ENCODE measurements around the gene GGT6. TPM values are rescaled to one million over a fixed set of nuclear protein-coding genes. Genes with fewer than 3 reads are reported as not detected.
"Not testable (repeated sequence)": the region's sequence is repeated elsewhere in the genome, so short reads cannot be mapped to it uniquely, and the experiment has no call there.

GGT6 gene
- total RNA-seq, 1 donor: not detected

GRCh38 chr17:4597975-4598374 lies 37.6 kb upstream of the GGT6 start:
- DNase-seq (ENCODE audit: low read depth): no peak
- TF ChIP-seq, protein P1, sequence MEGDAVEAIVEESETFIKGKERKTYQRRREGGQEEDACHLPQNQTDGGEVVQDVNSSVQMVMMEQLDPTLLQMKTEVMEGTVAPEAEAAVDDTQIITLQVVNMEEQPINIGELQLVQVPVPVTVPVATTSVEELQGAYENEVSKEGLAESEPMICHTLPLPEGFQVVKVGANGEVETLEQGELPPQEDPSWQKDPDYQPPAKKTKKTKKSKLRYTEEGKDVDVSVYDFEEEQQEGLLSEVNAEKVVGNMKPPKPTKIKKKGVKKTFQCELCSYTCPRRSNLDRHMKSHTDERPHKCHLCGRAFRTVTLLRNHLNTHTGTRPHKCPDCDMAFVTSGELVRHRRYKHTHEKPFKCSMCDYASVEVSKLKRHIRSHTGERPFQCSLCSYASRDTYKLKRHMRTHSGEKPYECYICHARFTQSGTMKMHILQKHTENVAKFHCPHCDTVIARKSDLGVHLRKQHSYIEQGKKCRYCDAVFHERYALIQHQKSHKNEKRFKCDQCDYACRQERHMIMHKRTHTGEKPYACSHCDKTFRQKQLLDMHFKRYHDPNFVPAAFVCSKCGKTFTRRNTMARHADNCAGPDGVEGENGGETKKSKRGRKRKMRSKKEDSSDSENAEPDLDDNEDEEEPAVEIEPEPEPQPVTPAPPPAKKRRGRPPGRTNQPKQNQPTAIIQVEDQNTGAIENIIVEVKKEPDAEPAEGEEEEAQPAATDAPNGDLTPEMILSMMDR (IDR thresholded peaks at IDR 0.05; ENCODE audit: insufficient read depth, low read length): no peak
- no peak overlapping the region for H3K4me3 ChIP-seq (ENCODE audit: low read depth, low read length)

DNA sequence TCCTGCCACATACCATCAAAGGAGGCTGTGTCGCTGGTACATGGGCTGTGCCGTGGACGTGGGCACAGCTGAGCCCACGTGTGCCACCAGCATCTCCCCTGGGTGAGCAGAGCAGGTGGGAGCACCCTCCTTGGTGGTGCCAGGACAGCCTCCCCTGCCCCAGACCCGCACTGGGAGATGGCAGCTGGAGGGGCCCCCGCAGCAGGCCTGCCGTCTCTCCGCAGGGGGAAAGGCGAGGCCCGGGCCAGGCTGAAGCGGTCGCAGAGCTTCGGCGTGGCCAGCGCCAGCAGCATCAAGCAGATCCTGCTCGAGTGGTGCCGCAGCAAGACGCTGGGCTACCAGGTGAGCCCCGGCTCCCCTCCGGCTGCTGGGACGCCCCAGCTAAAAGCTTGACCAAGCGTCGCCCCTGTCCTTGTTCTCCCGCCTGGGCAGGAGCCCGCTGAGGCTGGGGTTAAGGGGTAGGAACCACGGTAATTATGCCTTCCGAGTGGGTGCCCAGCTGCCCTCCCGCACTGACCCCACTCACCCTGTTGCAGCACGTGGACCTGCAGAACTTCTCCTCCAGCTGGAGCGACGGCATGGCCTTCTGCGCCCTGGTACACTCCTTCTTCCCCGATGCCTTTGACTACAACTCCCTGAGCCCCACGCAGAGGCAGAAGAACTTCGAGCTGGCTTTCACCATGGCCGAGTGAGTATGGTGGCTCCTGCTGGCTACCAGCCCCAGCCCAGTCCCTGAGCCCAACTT lies 36.4 kb upstream of the GGT6 start:
- no peak overlapping the region for H3K4me3 ChIP-seq (ENCODE audit: low read depth, low read length)
- DNase-seq (ENCODE audit: low read depth): no peak
- TF ChIP-seq, protein P1 (IDR thresholded peaks at IDR 0.05; ENCODE audit: insufficient read depth, low read length): no peak

DNA sequence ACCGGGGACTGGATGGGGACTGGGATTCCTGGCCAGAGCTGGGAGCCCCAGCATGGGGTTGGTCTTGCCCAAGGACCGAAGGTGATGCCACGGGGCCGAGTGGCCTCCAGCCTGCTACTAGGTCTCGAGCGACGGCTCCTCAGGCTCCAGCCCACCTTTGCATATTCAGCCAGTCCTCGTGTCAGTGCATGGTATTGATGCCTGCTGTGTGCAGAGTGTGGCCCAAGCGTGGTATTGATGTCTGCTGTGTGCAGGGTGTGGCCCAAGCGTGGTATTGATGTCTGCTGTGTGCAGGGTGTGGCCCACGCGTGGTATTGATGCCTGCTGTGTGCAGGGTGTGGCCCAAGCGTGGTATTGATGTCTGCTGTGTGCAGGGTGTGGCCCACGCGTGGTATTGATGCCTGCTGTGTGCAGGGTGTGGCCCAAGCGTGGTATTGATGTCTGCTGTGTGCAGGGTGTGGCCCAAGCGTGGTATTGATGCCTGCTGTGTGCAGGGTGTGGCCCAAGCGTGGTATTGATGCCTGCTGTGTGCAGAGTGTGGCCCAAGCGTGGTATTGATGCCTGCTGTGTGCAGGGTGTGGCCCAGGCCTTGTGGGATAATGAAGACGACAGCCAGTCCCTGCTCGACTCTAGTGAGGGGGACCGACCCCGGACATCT lies 35.4 kb upstream of the GGT6 start:
- DNase-seq (ENCODE audit: low read depth); H3K4me3 ChIP-seq (ENCODE audit: low read depth, low read length): not testable (repeated sequence)

DNA sequence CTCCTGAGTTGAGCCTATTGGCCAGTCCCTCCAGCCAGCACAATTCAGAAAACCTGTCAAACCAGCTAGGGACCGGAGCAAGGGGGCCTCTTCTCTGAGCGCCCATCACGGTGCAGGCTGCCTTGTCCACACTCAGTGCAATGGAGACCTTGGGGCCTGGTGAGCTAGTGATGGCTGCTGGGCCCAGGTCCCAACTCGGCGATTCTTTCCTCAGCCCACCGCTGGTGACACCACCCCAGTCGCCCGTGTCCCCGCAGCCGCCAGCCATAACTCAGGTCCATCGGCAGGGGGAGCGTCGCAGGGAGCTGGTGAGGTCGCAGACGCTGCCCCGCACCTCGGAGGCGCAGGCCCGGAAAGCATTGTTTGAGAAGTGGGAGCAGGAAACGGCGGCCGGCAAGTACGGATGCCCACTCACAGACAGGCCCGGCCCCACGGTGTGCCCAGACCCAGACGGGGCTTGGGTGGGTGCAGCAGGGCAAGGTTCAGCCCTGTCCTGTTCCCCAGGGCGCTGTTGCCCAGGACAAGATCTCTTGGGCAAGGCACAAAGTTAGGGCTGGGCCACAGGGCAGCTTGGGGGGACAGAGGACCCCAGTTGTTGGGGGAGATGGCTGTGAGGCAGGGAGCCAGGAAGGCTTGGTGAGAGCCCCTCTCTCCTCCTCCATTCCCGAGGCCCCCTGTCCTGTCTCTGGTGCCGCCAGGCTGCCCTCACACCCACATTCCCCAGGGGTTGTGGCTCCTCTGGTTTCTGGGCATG lies 34.7 kb upstream of the GGT6 start:
- TF ChIP-seq, protein P1 (IDR thresholded peaks at IDR 0.05; ENCODE audit: insufficient read depth, low read length): no peak
- H3K4me3 ChIP-seq (ENCODE audit: low read depth, low read length): no peak overlapping the region
- DNase-seq (ENCODE audit: low read depth): no peak

DNA sequence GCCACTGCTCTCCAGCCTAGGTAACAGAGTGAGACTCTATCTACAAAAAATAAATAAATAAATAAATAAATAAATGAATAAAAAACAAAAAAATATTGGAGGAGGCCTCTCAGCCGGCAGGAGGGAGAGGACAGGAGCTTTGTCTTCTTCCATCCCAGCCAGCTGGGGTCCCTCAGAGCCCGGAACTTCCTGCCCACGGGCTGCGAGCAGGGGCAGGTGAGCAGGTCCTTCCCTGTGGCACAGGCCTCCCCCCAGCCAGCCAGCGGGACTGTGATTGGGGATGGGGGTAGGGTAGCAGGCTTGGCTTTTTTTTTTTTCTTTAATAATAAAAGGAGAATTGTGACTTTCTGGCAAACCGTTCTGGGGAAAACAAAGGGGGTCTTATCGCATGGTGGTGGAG lies 34.0 kb upstream of the GGT6 start:
- TF ChIP-seq, protein P1 (IDR thresholded peaks at IDR 0.05; ENCODE audit: insufficient read depth, low read length): no peak
- H3K4me3 ChIP-seq (ENCODE audit: low read depth, low read length): no peak overlapping the region
- DNase-seq (ENCODE audit: low read depth): no peak

GRCh38 chr17:4593021-4593421 lies 32.6 kb upstream of the GGT6 start:
- H3K4me3 ChIP-seq (ENCODE audit: low read depth, low read length): no peak overlapping the region
- DNase-seq (ENCODE audit: low read depth): no peak
- TF ChIP-seq, protein P1 (IDR thresholded peaks at IDR 0.05; ENCODE audit: insufficient read depth, low read length): no peak

Data from fibroblast of the aortic adventitia (primary cell).